DOHH2 (cell line): ENCODE results near the gene MOCS3.

ENCODE experiments used
- H3F3A ChIP-seq: fragments of 200-600 bp; sonication (generic), shearing (Covaris generic); 2 replicates; pipeline ENCODE4 v1.6.0; 2016; ENCODE audit warnings: antibody characterized with exemption, mild to moderate bottlenecking; ENCODE audit not compliant: control insufficient read depth, insufficient read depth
- H3K27ac ChIP-seq: fragments of 200-600 bp; sonication (generic); 2 replicates; pipeline ENCODE4 v1.5.1; 2014; ENCODE audit warnings: low read depth, mild to moderate bottlenecking, low read length, moderate library complexity
- H3K27me3 ChIP-seq: fragments of 200-600 bp; sonication (generic); 2 replicates; pipeline ENCODE4 v1.6.1; 2014; ENCODE audit warnings: mild to moderate bottlenecking, low read length, mixed read lengths; ENCODE audit not compliant: control insufficient read depth
- H3K36me3 ChIP-seq: fragments of 200-600 bp; sonication (generic); 2 replicates; pipeline ENCODE4 v1.6.1; 2014; ENCODE audit warnings: mild to moderate bottlenecking, low read length, moderate library complexity, mixed read lengths; ENCODE audit not compliant: control insufficient read depth
- H3K4me1 ChIP-seq: fragments of 200-600 bp; sonication (generic); 2 replicates; pipeline ENCODE4 v1.6.1; 2014; ENCODE audit warnings: mild to moderate bottlenecking, low read length, mixed read lengths; ENCODE audit not compliant: control insufficient read depth
- H3K4me2 ChIP-seq: fragments of 200-600 bp; sonication (generic); 2 replicates; pipeline ENCODE4 v1.6.0; 2014; ENCODE audit warnings: mild to moderate bottlenecking, low read length, moderate library complexity
- H3K4me3 ChIP-seq: fragments of 200-600 bp; sonication (generic); 2 replicates; pipeline ENCODE4 v1.5.1; 2014; ENCODE audit warnings: mild to moderate bottlenecking, low read length, mixed read lengths
- H3K79me2 ChIP-seq: fragments of 200-600 bp; sonication (generic); 2 replicates; pipeline ENCODE4 v1.6.1; 2014; ENCODE audit warnings: mild to moderate bottlenecking, low read length, mixed read lengths; ENCODE audit not compliant: control insufficient read depth
- H3K9me2 ChIP-seq: fragments of 200-600 bp; sonication (generic); replicated peaks from 2 replicates; pipeline ENCODE4 v1.6.1; 2014; ENCODE audit warnings: mild to moderate bottlenecking, low read length, mixed read lengths; ENCODE audit not compliant: control insufficient read depth
- H3K9me3 ChIP-seq: fragments of 200-600 bp; sonication (generic); 2 replicates; pipeline ENCODE4 v1.6.1; 2014; ENCODE audit warnings: antibody characterized with exemption, low read length, mixed read lengths; ENCODE audit not compliant: control insufficient read depth, insufficient read depth
- H4K20me1 ChIP-seq: fragments of 200-600 bp; sonication (generic); 2 replicates; pipeline ENCODE4 v1.6.0; 2014; ENCODE audit warnings: low read depth, mild to moderate bottlenecking, antibody characterized with exemption, low read length, moderate library complexity; ENCODE audit not compliant: control insufficient read depth, insufficient read depth
- CTCF ChIP-seq: fragments of 200-600 bp; sonication (generic); IDR thresholded peaks from one replicate; pipeline ENCODE4 v1.5.1; 2014; ENCODE audit warnings: antibody characterized with exemption, mild to moderate bottlenecking, low read depth, low read length; ENCODE audit not compliant: poor library complexity, severe bottlenecking
- EZH2phosphoT487 ChIP-seq: fragments of 200-600 bp; sonication (generic); IDR thresholded peaks from 2 replicates; pipeline ENCODE4 v1.6.1; 2017; ENCODE audit warnings: borderline replicate concordance, mild to moderate bottlenecking, antibody characterized with exemption, low read length, moderate library complexity, mixed read lengths

Gene MOCS3

GRCh38 chr20:50968289-50968688, 9.7 kb downstream of the MOCS3 start:
- TF ChIP-seq EZH2phosphoT487 (no peak), CTCF (no peak)
- Histone ChIP-seq H3K36me3 (no peaks in the 10 kb centered on the region), H3K79me2 (no peaks in the 10 kb centered on the region), H3F3A (no peaks in the 10 kb centered on the region), H3K4me2 (no peak overlapping the region), H3K9me3 (no peaks in the 10 kb centered on the region), H3K27me3 (peaks cover 14% of the 10 kb centered on the region; the same call in 1 of the 2 replicates), H4K20me1 (no peaks in the 10 kb centered on the region), H3K4me3 (no peak overlapping the region), H3K9me2 (no peaks in the 10 kb centered on the region), H3K27ac (no peak overlapping the region), H3K4me1 (no peaks in the 10 kb centered on the region)

GRCh38 chr20:50969435-50969834, 10.8 kb downstream of the MOCS3 start:
- Histone ChIP-seq H3K4me1 (no peaks in the 10 kb centered on the region), H3K27ac (no peak overlapping the region), H4K20me1 (no peaks in the 10 kb centered on the region), H3K27me3 (peaks cover 14% of the 10 kb centered on the region; the same call in 1 of the 2 replicates), H3K9me3 (no peaks in the 10 kb centered on the region), H3K9me2 (no peaks in the 10 kb centered on the region), H3K36me3 (no peaks in the 10 kb centered on the region), H3F3A (no peaks in the 10 kb centered on the region), H3K4me3 (no peak overlapping the region), H3K79me2 (no peaks in the 10 kb centered on the region), H3K4me2 (no peak overlapping the region)
- no peak for TF ChIP-seq EZH2phosphoT487
- no peak for TF ChIP-seq CTCF

GRCh38 chr20:50969912-50970311, 11.3 kb downstream of the MOCS3 start:
- H3K27me3 ChIP-seq, result peaks cover 14% of the 10 kb centered on the region; the same call in 1 of the 2 replicates
- no peak for TF ChIP-seq CTCF
- TF ChIP-seq EZH2phosphoT487, result no peak
- H3F3A ChIP-seq, result no peaks in the 10 kb centered on the region
- H3K4me2 ChIP-seq, result no peak overlapping the region
- H3K9me3 ChIP-seq, result no peaks in the 10 kb centered on the region
- H3K27ac ChIP-seq, result no peak overlapping the region
- no peaks in the 10 kb centered on the region for H3K9me2 ChIP-seq
- no peak overlapping the region for H3K4me3 ChIP-seq
- H4K20me1 ChIP-seq, result no peaks in the 10 kb centered on the region
- H3K36me3 ChIP-seq, result no peaks in the 10 kb centered on the region
- no peaks in the 10 kb centered on the region for H3K4me1 ChIP-seq
- H3K79me2 ChIP-seq, result no peaks in the 10 kb centered on the region
